HepG2 (cell line): Measurements from ENCODE around the gene RASL12. TPM values are rescaled to one million over a fixed set of nuclear protein-coding genes. Genes with fewer than 3 reads are reported as not detected.

Source experiments
- CCDC6 ChIP-seq: sonication (generic); formaldehyde crosslinking; IDR thresholded peaks from 2 replicates; pipeline ENCODE4 v1.8.1; 2022; ENCODE audit warnings: mild to moderate bottlenecking, missing genetic modification reagents, moderate library complexity
- CREM ChIP-seq, 2 experiments: sonication (generic) in 1 of 2; formaldehyde crosslinking in 1 of 2; IDR thresholded peaks; 2 replicates each; pipeline versions ENCODE4 v1.4.0 to v1.6.1; 2016 to 2020; ENCODE audit warnings: antibody characterized with exemption in 1 of 2, mild to moderate bottlenecking in 1 of 2, missing genetic modification reagents in 1 of 2
- HMG20B ChIP-seq: conservative IDR thresholded peaks from 2 replicates; pipeline ENCODE4 v1.6.1; 2016; ENCODE audit warnings: missing genetic modification reagents, missing compliant biosample characterization
- JUN ChIP-seq: sonication (generic); formaldehyde crosslinking; IDR thresholded peaks from 2 replicates; pipeline ENCODE4 v1.4.0; 2020; ENCODE audit warnings: mild to moderate bottlenecking, missing genetic modification reagents
- MXI1 ChIP-seq: IDR thresholded peaks from 3 replicates; pipeline ENCODE4 v1.6.1; 2012; ENCODE audit warnings: low read depth, low read length, inconsistent platforms, borderline replicate concordance
- NR1H2 ChIP-seq: sonication (generic); formaldehyde crosslinking; IDR thresholded peaks from 2 replicates; pipeline ENCODE4 v1.8.1; 2022; ENCODE audit warnings: low read depth, missing genetic modification reagents, borderline replicate concordance
- TAF15 ChIP-seq: fragments of 200-400 bp; formaldehyde crosslinking; IDR thresholded peaks from one replicate; pipeline ENCODE4 v1.6.1; 2018; ENCODE audit warnings: mild to moderate bottlenecking, low read depth, low read length; ENCODE audit not compliant: poor library complexity, severe bottlenecking
- TGIF2 ChIP-seq: IDR thresholded peaks from 2 replicates; pipeline ENCODE4 v1.6.1; 2016; ENCODE audit warnings: control low read depth, missing compliant biosample characterization
- ZNF143 ChIP-seq: sonication (generic); formaldehyde crosslinking; IDR thresholded peaks from 2 replicates; pipeline ENCODE4 v1.4.0; 2020; ENCODE audit warnings: missing genetic modification reagents
- ZNF160 ChIP-seq: sonication (generic); formaldehyde crosslinking; IDR thresholded peaks from 2 replicates; pipeline ENCODE4 v1.8.0; 2022; ENCODE audit warnings: mild to moderate bottlenecking, inconsistent platforms, missing genetic modification reagents
- ZNF644 ChIP-seq: IDR thresholded peaks from 2 replicates; pipeline ENCODE4 v1.6.1; 2016; ENCODE audit warnings: low read depth
- polyA plus RNA-seq, 8 experiments: library from polyadenylated mRNA; depleted of rRNA in 3 of 8; stranded (reverse) in 7 of 8; unstranded in 1 of 8; fragments of >200 nt; fragmentation: Illumina TruSeq in 4 of 8; extraction: Trizol in 4 of 8; gene quantifications; 2 replicates each; pipeline versions ENCODE4 v1.2.1 to v1.2.3, GENCODE V29; 2011 to 2016; ENCODE audit warnings: low read depth in 4 of 8, missing spikeins in 1 of 8, mixed read lengths in 1 of 8; ENCODE audit not compliant: insufficient read depth in 1 of 8
- total RNA-seq, 5 experiments: library from RNA; depleted of rRNA; stranded (reverse); fragments of >200 nt; fragmentation: Illumina TruSeq; extraction: Trizol; gene quantifications; 2 replicates each; pipeline ENCODE4 v1.2.3, GENCODE V29; 2016; ENCODE audit warnings: low read depth in 1 of 5
- TF ChIP-seq, protein P1 (sequence below): sonication (generic); formaldehyde crosslinking; conservative IDR thresholded peaks from 2 replicates; pipeline ENCODE4 v1.8.0; 2022; ENCODE audit warnings: missing genetic modification reagents
- TF ChIP-seq, protein P2 (sequence below): sonication (generic); formaldehyde crosslinking; IDR thresholded peaks from 2 replicates; pipeline ENCODE4 v1.4.0; 2020; ENCODE audit warnings: missing genetic modification reagents, borderline replicate concordance
- TF ChIP-seq, protein P3 (sequence below): sonication (generic); formaldehyde crosslinking; IDR thresholded peaks from 2 replicates; pipeline ENCODE4 v1.4.0; 2020; ENCODE audit warnings: missing genetic modification reagents
- TF ChIP-seq, protein P4 (sequence below): sonication (generic); formaldehyde crosslinking; IDR thresholded peaks from 2 replicates; pipeline ENCODE4 v1.4.0; 2020; ENCODE audit warnings: missing genetic modification reagents

The RASL12 gene
- total and polyA plus RNA-seq, 2 of the 13 experiments (the other 11 are each of a cell fraction or from before 2014, with no cell fraction given): 0.16 to 0.55 TPM

DNA sequence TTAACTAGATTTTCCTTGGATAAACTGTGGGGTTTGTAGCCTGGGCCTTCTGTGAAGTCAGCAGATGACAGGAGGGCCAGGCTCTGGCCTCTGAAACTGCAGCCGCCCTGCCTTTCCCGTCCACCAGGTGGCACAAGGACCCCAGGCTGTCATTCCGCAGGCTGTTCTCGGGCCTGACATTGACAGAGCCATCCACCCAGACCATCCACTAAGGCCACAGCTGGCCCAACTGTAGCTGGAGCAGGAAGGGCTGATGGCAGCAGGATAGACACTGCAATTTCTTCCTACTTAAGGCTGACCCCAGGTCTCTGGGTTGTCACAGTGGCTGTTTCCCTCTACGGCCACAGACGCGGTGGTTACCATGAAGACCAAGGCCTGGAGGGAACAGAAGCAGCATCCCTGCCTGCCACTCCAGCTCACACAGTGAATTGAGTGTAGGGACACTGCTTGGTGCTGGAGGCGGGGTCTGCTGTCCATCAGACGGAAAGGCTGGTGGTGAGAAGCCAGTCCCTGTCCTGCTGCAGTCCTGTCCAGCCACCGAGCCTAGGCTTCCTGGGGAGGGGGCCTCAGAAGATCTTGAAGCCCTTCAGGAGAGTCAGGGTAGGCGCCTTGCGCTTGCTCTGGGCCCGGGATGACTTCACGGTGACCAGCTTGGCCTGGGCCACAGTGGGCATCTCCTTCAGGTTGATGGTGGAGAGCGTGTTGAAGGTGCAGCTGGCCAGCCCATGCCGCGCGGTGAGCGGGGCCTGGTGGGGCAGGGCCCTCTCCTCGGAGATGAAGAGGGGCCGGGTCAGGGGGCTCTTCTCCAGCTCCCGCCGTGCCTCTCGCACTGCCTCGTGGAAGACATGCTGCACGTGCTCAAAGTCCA, 13.2 kb downstream of the RASL12 start (continued):
- TF ChIP-seq, protein P1, sequence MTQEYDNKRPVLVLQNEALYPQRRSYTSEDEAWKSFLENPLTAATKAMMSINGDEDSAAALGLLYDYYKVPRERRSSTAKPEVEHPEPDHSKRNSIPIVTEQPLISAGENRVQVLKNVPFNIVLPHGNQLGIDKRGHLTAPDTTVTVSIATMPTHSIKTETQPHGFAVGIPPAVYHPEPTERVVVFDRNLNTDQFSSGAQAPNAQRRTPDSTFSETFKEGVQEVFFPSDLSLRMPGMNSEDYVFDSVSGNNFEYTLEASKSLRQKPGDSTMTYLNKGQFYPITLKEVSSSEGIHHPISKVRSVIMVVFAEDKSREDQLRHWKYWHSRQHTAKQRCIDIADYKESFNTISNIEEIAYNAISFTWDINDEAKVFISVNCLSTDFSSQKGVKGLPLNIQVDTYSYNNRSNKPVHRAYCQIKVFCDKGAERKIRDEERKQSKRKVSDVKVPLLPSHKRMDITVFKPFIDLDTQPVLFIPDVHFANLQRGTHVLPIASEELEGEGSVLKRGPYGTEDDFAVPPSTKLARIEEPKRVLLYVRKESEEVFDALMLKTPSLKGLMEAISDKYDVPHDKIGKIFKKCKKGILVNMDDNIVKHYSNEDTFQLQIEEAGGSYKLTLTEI (CRISPR knock-in tag): no peak
- TF ChIP-seq CCDC6 (CRISPR knock-in tag) (0 out of 2 replicates have a peak, but pooled peaks have one; percentile 54), HMG20B (no peak), TAF15 (no peak), ZNF160 (no peak), NR1H2 (CRISPR knock-in tag) (no peak), ZNF644 (CRISPR knock-in tag) (0 out of 2 replicates have a peak, but pooled peaks have one; percentile 28), ZNF143 (CRISPR knock-in tag) (no peak), JUN (CRISPR knock-in tag) (peak; percentile 44; the same call in 1 of the 2 replicates), MXI1 (no peak; the same call in 2 of the 3 replicates), CREM (IDR thresholded peaks at IDR 0.05) (no peak), CREM (CRISPR knock-in tag; IDR thresholded peaks at IDR 0.05) (no peak), TGIF2 (CRISPR knock-in tag) (peak; percentile 81; the same call in 1 of the 2 replicates)
- TF ChIP-seq, protein P2, sequence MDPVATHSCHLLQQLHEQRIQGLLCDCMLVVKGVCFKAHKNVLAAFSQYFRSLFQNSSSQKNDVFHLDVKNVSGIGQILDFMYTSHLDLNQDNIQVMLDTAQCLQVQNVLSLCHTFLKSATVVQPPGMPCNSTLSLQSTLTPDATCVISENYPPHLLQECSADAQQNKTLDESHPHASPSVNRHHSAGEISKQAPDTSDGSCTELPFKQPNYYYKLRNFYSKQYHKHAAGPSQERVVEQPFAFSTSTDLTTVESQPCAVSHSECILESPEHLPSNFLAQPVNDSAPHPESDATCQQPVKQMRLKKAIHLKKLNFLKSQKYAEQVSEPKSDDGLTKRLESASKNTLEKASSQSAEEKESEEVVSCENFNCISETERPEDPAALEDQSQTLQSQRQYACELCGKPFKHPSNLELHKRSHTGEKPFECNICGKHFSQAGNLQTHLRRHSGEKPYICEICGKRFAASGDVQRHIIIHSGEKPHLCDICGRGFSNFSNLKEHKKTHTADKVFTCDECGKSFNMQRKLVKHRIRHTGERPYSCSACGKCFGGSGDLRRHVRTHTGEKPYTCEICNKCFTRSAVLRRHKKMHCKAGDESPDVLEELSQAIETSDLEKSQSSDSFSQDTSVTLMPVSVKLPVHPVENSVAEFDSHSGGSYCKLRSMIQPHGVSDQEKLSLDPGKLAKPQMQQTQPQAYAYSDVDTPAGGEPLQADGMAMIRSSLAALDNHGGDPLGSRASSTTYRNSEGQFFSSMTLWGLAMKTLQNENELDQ (CRISPR knock-in tag): no peak
- TF ChIP-seq, protein P3, sequence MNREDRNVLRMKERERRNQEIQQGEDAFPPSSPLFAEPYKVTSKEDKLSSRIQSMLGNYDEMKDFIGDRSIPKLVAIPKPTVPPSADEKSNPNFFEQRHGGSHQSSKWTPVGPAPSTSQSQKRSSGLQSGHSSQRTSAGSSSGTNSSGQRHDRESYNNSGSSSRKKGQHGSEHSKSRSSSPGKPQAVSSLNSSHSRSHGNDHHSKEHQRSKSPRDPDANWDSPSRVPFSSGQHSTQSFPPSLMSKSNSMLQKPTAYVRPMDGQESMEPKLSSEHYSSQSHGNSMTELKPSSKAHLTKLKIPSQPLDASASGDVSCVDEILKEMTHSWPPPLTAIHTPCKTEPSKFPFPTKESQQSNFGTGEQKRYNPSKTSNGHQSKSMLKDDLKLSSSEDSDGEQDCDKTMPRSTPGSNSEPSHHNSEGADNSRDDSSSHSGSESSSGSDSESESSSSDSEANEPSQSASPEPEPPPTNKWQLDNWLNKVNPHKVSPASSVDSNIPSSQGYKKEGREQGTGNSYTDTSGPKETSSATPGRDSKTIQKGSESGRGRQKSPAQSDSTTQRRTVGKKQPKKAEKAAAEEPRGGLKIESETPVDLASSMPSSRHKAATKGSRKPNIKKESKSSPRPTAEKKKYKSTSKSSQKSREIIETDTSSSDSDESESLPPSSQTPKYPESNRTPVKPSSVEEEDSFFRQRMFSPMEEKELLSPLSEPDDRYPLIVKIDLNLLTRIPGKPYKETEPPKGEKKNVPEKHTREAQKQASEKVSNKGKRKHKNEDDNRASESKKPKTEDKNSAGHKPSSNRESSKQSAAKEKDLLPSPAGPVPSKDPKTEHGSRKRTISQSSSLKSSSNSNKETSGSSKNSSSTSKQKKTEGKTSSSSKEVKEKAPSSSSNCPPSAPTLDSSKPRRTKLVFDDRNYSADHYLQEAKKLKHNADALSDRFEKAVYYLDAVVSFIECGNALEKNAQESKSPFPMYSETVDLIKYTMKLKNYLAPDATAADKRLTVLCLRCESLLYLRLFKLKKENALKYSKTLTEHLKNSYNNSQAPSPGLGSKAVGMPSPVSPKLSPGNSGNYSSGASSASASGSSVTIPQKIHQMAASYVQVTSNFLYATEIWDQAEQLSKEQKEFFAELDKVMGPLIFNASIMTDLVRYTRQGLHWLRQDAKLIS: no peak
- TF ChIP-seq, protein P4, sequence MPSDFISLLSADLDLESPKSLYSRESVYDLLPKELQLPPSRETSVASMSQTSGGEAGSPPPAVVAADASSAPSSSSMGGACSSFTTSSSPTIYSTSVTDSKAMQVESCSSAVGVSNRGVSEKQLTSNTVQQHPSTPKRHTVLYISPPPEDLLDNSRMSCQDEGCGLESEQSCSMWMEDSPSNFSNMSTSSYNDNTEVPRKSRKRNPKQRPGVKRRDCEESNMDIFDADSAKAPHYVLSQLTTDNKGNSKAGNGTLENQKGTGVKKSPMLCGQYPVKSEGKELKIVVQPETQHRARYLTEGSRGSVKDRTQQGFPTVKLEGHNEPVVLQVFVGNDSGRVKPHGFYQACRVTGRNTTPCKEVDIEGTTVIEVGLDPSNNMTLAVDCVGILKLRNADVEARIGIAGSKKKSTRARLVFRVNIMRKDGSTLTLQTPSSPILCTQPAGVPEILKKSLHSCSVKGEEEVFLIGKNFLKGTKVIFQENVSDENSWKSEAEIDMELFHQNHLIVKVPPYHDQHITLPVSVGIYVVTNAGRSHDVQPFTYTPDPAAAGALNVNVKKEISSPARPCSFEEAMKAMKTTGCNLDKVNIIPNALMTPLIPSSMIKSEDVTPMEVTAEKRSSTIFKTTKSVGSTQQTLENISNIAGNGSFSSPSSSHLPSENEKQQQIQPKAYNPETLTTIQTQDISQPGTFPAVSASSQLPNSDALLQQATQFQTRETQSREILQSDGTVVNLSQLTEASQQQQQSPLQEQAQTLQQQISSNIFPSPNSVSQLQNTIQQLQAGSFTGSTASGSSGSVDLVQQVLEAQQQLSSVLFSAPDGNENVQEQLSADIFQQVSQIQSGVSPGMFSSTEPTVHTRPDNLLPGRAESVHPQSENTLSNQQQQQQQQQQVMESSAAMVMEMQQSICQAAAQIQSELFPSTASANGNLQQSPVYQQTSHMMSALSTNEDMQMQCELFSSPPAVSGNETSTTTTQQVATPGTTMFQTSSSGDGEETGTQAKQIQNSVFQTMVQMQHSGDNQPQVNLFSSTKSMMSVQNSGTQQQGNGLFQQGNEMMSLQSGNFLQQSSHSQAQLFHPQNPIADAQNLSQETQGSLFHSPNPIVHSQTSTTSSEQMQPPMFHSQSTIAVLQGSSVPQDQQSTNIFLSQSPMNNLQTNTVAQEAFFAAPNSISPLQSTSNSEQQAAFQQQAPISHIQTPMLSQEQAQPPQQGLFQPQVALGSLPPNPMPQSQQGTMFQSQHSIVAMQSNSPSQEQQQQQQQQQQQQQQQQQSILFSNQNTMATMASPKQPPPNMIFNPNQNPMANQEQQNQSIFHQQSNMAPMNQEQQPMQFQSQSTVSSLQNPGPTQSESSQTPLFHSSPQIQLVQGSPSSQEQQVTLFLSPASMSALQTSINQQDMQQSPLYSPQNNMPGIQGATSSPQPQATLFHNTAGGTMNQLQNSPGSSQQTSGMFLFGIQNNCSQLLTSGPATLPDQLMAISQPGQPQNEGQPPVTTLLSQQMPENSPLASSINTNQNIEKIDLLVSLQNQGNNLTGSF (CRISPR knock-in tag): no peak
